ENCODE data around the gene TRIM61.

DNA sequence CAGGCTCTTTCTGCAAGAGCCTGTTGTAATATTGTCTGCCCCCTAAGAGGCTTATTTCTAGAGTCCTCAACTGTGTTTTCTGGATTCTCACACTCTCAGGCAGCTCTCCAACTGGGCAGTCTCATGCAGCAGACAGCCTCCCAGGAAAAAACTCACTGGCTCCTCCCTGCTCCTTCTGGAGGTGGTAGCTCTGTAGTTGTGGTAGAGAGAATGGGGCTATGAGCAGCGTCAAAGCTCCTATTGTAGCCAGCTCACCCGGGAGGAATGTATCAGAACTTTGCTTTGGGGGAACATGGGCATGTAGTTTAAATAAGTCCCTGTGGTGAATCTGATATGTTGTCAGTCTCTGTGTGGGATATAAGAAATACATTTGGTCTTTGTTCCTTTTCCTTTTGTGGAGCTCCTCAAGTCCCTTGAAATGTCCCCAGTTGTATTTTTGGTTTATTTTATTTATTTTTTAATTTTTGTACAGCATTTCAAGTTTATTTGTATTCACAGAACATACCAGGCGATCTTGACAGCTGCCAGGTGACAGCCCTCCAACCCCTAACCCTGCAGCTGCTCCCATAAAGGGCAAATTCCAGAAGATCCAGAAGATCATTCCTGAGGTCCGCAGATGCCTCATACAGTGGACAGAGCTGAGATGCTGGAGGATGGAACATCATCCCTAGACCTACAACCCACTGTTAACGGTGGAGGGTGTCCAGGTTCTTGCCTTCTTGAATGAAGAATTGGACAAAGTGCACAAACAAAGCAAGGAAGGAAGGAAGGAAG is 45.7 kb downstream of the TRIM61 start:
- no peak for TF ChIP-seq EZH2 (IDR thresholded peaks at IDR 0.05; ENCODE audit: borderline replicate concordance, low read depth, low read length, severe bottlenecking)
- TF ChIP-seq, protein P1, sequence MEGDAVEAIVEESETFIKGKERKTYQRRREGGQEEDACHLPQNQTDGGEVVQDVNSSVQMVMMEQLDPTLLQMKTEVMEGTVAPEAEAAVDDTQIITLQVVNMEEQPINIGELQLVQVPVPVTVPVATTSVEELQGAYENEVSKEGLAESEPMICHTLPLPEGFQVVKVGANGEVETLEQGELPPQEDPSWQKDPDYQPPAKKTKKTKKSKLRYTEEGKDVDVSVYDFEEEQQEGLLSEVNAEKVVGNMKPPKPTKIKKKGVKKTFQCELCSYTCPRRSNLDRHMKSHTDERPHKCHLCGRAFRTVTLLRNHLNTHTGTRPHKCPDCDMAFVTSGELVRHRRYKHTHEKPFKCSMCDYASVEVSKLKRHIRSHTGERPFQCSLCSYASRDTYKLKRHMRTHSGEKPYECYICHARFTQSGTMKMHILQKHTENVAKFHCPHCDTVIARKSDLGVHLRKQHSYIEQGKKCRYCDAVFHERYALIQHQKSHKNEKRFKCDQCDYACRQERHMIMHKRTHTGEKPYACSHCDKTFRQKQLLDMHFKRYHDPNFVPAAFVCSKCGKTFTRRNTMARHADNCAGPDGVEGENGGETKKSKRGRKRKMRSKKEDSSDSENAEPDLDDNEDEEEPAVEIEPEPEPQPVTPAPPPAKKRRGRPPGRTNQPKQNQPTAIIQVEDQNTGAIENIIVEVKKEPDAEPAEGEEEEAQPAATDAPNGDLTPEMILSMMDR (IDR thresholded peaks at IDR 0.05; ENCODE audit: borderline replicate concordance, extremely low read depth, low read length, poor library complexity, severe bottlenecking) = no peak
